GM18909 (cell line): Measurements from ENCODE around the gene ETFB.
"Not testable (repeated sequence)": the region's sequence is repeated elsewhere in the genome, so short reads cannot be mapped to it uniquely, and the experiment has no call there.

Experiments
- ATAC-seq: cut with Tn5 transposase; IDR thresholded peaks from one replicate; pipeline ENCODE4 v1.9.1; 2021; ENCODE audit warnings: mild to moderate bottlenecking; ENCODE audit not compliant: unreplicated experiment, poor library complexity

ETFB gene

GRCh38 chr19:51365965-51366388 lies at the start of gene ETFB:
TSS of gene ETFB (minus strand) at chr19:51366388. CDS start at chr19:51366326, 62 bp downstream.
- no peak for ATAC-seq

- ATAC-seq = no peak
These were observed 49.0 kb upstream of the ETFB start for GRCh38 chr19:51415187-51415586.

- ATAC-seq = no peak
These were observed 45.0 kb upstream of the ETFB start for GRCh38 chr19:51410950-51411748.

- ATAC-seq = no peak
These were observed 41.4 kb upstream of the ETFB start for GRCh38 chr19:51407511-51408131.

- ATAC-seq = no peak
These were observed 35.9 kb upstream of the ETFB start for GRCh38 chr19:51402117-51402516.

- ATAC-seq = not testable (repeated sequence)
These were observed 33.7 kb upstream of the ETFB start for GRCh38 chr19:51399936-51400335.

- no peak for ATAC-seq
These were observed 33.0 kb upstream of the ETFB start for GRCh38 chr19:51399231-51399630.

- ATAC-seq = no peak
These were observed 32.0 kb upstream of the ETFB start for GRCh38 chr19:51398096-51398704.

- not testable (repeated sequence) for ATAC-seq
These were observed 31.3 kb upstream of the ETFB start for GRCh38 chr19:51397453-51397852.

GRCh38 chr19:51396175-51396574 lies 30.0 kb upstream of the ETFB start:
- ATAC-seq = no peak

- peak; percentile 86 for ATAC-seq
These were observed 28.1 kb upstream of the ETFB start for GRCh38 chr19:51394050-51394836.

- no peak for ATAC-seq
These were observed 26.5 kb upstream of the ETFB start for GRCh38 chr19:51392701-51393100.

- ATAC-seq = no peak
These were observed 25.0 kb upstream of the ETFB start for GRCh38 chr19:51391073-51391611.

GRCh38 chr19:51389143-51389542 lies 23.0 kb upstream of the ETFB start:
- ATAC-seq = no peak

GRCh38 chr19:51387924-51388389 lies 21.8 kb upstream of the ETFB start, which contains the start of gene LIM2:
TSS of gene LIM2 (minus strand) at chr19:51387974. CDS start at chr19:51387443, 531 bp downstream.
- no peak for ATAC-seq

- ATAC-seq = no peak
These were observed 20.8 kb upstream of the ETFB start for GRCh38 chr19:51386882-51387520.

GRCh38 chr19:51382004-51382403 lies 15.8 kb upstream of the ETFB start:
- no peak for ATAC-seq

GRCh38 chr19:51380379-51380778 lies 14.2 kb upstream of the ETFB start:
- no peak for ATAC-seq

GRCh38 chr19:51377422-51377821 lies 11.2 kb upstream of the ETFB start:
- no peak for ATAC-seq
